ENCODE measurements around the gene MYCN.

DNA sequence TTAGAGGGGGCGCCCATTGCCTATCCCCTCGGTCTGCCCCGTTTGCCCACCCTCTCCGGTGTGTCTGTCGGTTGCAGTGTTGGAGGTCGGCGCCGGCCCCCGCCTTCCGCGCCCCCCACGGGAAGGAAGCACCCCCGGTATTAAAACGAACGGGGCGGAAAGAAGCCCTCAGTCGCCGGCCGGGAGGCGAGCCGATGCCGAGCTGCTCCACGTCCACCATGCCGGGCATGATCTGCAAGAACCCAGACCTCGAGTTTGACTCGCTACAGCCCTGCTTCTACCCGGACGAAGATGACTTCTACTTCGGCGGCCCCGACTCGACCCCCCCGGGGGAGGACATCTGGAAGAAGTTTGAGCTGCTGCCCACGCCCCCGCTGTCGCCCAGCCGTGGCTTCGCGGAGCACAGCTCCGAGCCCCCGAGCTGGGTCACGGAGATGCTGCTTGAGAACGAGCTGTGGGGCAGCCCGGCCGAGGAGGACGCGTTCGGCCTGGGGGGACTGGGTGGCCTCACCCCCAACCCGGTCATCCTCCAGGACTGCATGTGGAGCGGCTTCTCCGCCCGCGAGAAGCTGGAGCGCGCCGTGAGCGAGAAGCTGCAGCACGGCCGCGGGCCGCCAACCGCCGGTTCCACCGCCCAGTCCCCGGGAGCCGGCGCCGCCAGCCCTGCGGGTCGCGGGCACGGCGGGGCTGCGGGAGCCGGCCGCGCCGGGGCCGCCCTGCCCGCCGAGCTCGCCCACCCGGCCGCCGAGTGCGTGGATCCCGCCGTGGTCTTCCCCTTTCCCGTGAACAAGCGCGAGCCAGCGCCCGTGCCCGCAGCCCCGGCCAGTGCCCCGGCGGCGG, 1.7 kb downstream of the MYCN start:
- no peak for TF ChIP-seq EGR1 (IDR thresholded peaks at IDR 0.05)
- no peak for TF ChIP-seq RAD21 (IDR thresholded peaks at IDR 0.05; ENCODE audit: low read depth)
- TF ChIP-seq TAF1 (IDR thresholded peaks at IDR 0.05; ENCODE audit: low read depth): no peak
- TF ChIP-seq REST (IDR thresholded peaks at IDR 0.05; ENCODE audit: low read depth): no peak
- no peak for TF ChIP-seq ZBTB7A (IDR thresholded peaks at IDR 0.05; ENCODE audit: low read depth)
- TF ChIP-seq, protein P1, sequence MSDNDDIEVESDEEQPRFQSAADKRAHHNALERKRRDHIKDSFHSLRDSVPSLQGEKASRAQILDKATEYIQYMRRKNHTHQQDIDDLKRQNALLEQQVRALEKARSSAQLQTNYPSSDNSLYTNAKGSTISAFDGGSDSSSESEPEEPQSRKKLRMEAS (IDR thresholded peaks at IDR 0.05): no peak

Data from Ishikawa (cell line).